Stimulated activated CD8-positive, alpha-beta memory T cell treated with anti-CD3 and anti-CD28 coated beads, Interleukin-7, amount 100 ng/mL, for 48 hours (primary cell): ENCODE data around the gene TTC34.

Experiments used
- DNase-seq, 2 donors: peaks; one replicate each; pipeline ENCODE4 v3.0.0-alpha.2; 2020; ENCODE audit warnings: low read depth in 1 of 2; ENCODE audit errors: extremely low read depth in 1 of 2

Gene TTC34

GRCh38 chr1:2607641-2608091, 193.8 kb downstream of the TTC34 start:
- DNase-seq = no peak

- no peak for DNase-seq
Measured at GRCh38 chr1:2606881-2607621, 194.4 kb downstream of the TTC34 start.

- no peak for DNase-seq
Measured at GRCh38 chr1:2606396-2606880, 195.1 kb downstream of the TTC34 start.

- no peak for DNase-seq
Measured at GRCh38 chr1:2605509-2606395, 195.7 kb downstream of the TTC34 start.

- DNase-seq = no peak
Measured at GRCh38 chr1:2604844-2605508, 196.5 kb downstream of the TTC34 start.

- DNase-seq = no peak
Measured at GRCh38 chr1:2604156-2604843, 197.2 kb downstream of the TTC34 start.

GRCh38 chr1:2603521-2604155, 197.9 kb downstream of the TTC34 start:
- DNase-seq = no peak

- DNase-seq = no peak
Measured at GRCh38 chr1:2602866-2603520, 198.5 kb downstream of the TTC34 start.

- DNase-seq = no peak
Measured at GRCh38 chr1:2602311-2602835, 199.1 kb downstream of the TTC34 start.

- no peak for DNase-seq
Measured at GRCh38 chr1:2601721-2602303, 199.7 kb downstream of the TTC34 start.

- DNase-seq = no peak
Measured at GRCh38 chr1:2598329-2598931, 203.1 kb downstream of the TTC34 start.

GRCh38 chr1:2597441-2598328, 203.8 kb downstream of the TTC34 start:
- DNase-seq = no peak

GRCh38 chr1:2596530-2597333, 204.8 kb downstream of the TTC34 start:
- DNase-seq = no peak

GRCh38 chr1:2595812-2596529, 205.5 kb downstream of the TTC34 start:
- DNase-seq = no peak

GRCh38 chr1:2595261-2595811, 206.2 kb downstream of the TTC34 start:
- DNase-seq = no peak

- no peak for DNase-seq
Measured at GRCh38 chr1:2594641-2595131, 206.8 kb downstream of the TTC34 start.
